ENCODE data around the gene SEMA3F. TPM values are rescaled to one million over a fixed set of nuclear protein-coding genes. Genes with fewer than 3 reads are reported as not detected.

Gene SEMA3F
- total RNA-seq, 3 donors from 2014 or later: 10.7 to 15.3 (median 14.6) TPM

DNA sequence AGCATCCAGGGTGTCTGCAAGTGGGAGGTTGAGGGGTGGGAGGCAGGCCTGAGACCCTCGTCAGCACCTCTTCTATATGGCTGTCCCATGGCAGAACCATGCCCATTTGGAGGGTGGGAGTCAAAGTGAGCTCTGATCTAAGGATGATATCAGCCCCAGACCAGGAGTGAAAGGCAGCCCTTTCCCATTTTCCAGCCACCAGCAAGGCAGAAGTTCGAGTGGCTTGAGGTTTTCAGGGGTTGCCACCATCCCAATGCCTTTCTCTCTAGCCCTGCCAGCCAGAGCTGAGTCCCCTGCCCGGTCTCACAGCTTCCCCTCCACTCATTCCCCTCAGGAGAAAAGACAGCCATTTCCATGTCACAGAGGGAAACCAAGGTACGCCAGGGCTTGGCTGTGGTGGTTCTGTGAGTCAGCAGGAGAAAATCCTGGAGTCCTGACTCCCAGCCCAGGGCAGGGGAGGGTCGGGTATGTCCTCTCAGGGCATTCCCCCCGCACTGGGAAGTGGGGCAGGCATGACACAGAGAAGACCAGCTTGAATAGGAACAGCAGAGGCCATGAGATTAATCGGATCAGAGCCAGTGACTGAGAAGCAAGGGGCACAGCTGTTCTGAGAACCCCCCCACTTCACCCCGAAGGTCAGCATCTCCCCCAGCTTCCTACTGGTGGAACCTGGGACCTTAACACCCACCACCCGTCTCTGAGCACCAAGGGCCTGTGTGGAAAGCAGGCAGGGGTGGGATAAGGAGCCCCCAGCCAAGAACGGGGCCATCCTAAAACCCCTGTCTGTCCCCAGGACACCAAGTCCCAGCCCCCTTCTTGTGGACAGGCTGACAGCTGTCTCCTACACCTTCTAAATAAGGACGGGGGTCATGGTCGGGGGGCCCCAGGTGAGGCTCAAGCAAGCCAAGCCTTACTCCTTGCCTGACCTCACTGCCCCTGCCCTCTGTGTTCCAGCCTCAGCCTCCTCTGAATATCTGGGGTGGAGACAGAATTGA lies 49.0 kb downstream of the SEMA3F start:
- DNase-seq (no peak), ATAC-seq (no peak)
- Histone ChIP-seq H3K4me3 (no peak overlapping the region), H3K9me3 (no peaks in the 10 kb centered on the region), H3K4me1 (ENCODE audit: low read depth) (peaks cover 11% of the 10 kb centered on the region), H3K36me3 (ENCODE audit: low read depth) (no peaks in the 10 kb centered on the region)
- intact Hi-C loops (cut with DNase I, micrococcal nuclease): no loop called here
- TF ChIP-seq CTCF (IDR thresholded peaks at IDR 0.05): no peak

GRCh38 chr3:50204804-50205412 lies 49.8 kb downstream of the SEMA3F start, which contains the start of gene SLC38A3:
Gene SLC38A3, plus strand, starts transcription at chr3:50205271. Its CDS starts 8,929 bp downstream, at chr3:50214200.
- intact Hi-C loops (cut with DNase I, micrococcal nuclease): no loop called here
- Histone ChIP-seq H3K4me3 (no peak within 1 kb of the TSS), H3K36me3 (ENCODE audit: low read depth) (no peaks in the 10 kb centered on the region), H3K4me1 (ENCODE audit: low read depth) (peaks cover 11% of the 10 kb centered on the region), H3K9me3 (no peaks in the 10 kb centered on the region)
- DNase-seq (no peak), ATAC-seq (peak; percentile 41)
- TF ChIP-seq CTCF (IDR thresholded peaks at IDR 0.05): no peak

- Histone ChIP-seq H3K4me1 (ENCODE audit: low read depth) (peaks cover 11% of the 10 kb centered on the region), H3K9me3 (no peaks in the 10 kb centered on the region), H3K36me3 (ENCODE audit: low read depth) (no peaks in the 10 kb centered on the region), H3K4me3 (no peak overlapping the region)
- TF ChIP-seq CTCF (IDR thresholded peaks at IDR 0.05): no peak
- intact Hi-C loops (cut with DNase I, micrococcal nuclease): no loop called here
- DNase-seq (peak in 1 of 3 donors; percentile 36), ATAC-seq (peak; percentile 53)
Measured at GRCh38 chr3:50205413-50206276, 50.5 kb downstream of the SEMA3F start.

- H3K36me3 ChIP-seq (ENCODE audit: low read depth): no peaks in the 10 kb centered on the region
- peaks cover 11% of the 10 kb centered on the region for H3K4me1 ChIP-seq (ENCODE audit: low read depth)
- H3K9me3 ChIP-seq: no peaks in the 10 kb centered on the region
- TF ChIP-seq CTCF (IDR thresholded peaks at IDR 0.05): no peak
- no peak overlapping the region for H3K4me3 ChIP-seq
- intact Hi-C loops (cut with DNase I, micrococcal nuclease): no loop called here
- DNase-seq (no peak), ATAC-seq (no peak)
Measured at GRCh38 chr3:50207359-50208042, 52.4 kb downstream of the SEMA3F start.
